GM12864 (cell line): Measurements from ENCODE around the gene PALM.
A peak's percentile ranks its signal among the peaks of the same experiment; 100 is the strongest.
"Not testable (repeated sequence)": the region's sequence is repeated elsewhere in the genome, so short reads cannot be mapped to it uniquely, and the experiment has no call there.

ENCODE experiments used
- DNase-seq: peaks from one replicate; pipeline ENCODE4 v3.0.0-alpha.2; 2011; ENCODE audit warnings: low read depth
- H3K4me3 ChIP-seq: 2 replicates; pipeline ENCODE4 v1.5.1; 2011; ENCODE audit warnings: mild to moderate bottlenecking, low read depth, low read length, control low read depth
- CTCF ChIP-seq: IDR thresholded peaks from 2 replicates; pipeline ENCODE4 v1.5.1; 2011; ENCODE audit warnings: low read depth, mild to moderate bottlenecking, moderate library complexity, low read length, control low read depth, inconsistent platforms; ENCODE audit errors: missing control alignments

PALM gene

GRCh38 chr19:738509-739128 is 29.9 kb downstream of the PALM start:
- no peak for TF ChIP-seq CTCF
- no peak for DNase-seq
- H3K4me3 ChIP-seq, result no peak overlapping the region

- DNase-seq, result no peak
- no peak for TF ChIP-seq CTCF
- no peak overlapping the region for H3K4me3 ChIP-seq
Observed at GRCh38 chr19:739998-740715, 31.4 kb downstream of the PALM start.

- not testable (repeated sequence) for DNase-seq
Observed at GRCh38 chr19:740816-741505, 32.2 kb downstream of the PALM start.

GRCh38 chr19:741506-742131 is 32.9 kb downstream of the PALM start:
- no peak overlapping the region for H3K4me3 ChIP-seq
- peak; percentile 41 for TF ChIP-seq CTCF
- no peak for DNase-seq

More at GRCh38 chr19:740816-741505, 32.2 kb downstream of the PALM start:
- not testable (repeated sequence) for H3K4me3 ChIP-seq

- H3K4me3 ChIP-seq, result no peak overlapping the region
- DNase-seq, result no peak
- no peak for TF ChIP-seq CTCF
Observed at GRCh38 chr19:742540-743075, 33.9 kb downstream of the PALM start.

- DNase-seq, result no peak
- no peak overlapping the region for H3K4me3 ChIP-seq
- no peak for TF ChIP-seq CTCF
Observed at GRCh38 chr19:743168-743687, 34.5 kb downstream of the PALM start.

GRCh38 chr19:745138-745537 is 36.4 kb downstream of the PALM start:
- not testable (repeated sequence) for H3K4me3 ChIP-seq, DNase-seq
